Endothelial cell of umbilical vein (primary cell): ENCODE results near the gene CGNL1. TPM values are rescaled to one million over a fixed set of nuclear protein-coding genes. Genes with fewer than 3 reads are reported as not detected.

Experiments
- BruUV-seq: library from RNA; stranded (reverse); fragments of 400-500 nt; replicated peaks from 2 replicates; lab custom pipeline; 2021; lab: Mats Ljungman, UMichigan
- CTCF ChIA-PET: fragments of 300-600, 350-600 bp; sonication (Branson Sonifier 250); formaldehyde crosslinking; loops from one replicate; lab custom pipeline; 2021; ENCODE audit warnings: antibody characterized with exemption, inconsistent platforms; lab: Charles Lee
- POLR2A ChIA-PET: fragments of 300-600, 350-600 bp; sonication (Branson Sonifier 250); formaldehyde crosslinking; loops from one replicate; lab custom pipeline; 2021; ENCODE audit warnings: antibody characterized with exemption, inconsistent platforms; lab: Charles Lee
- DNase-seq: peaks from one replicate; pipeline ENCODE4 v3.0.0-alpha.2; 2011; ENCODE audit warnings: low read depth, low spot score
- FAIRE-seq: peaks from 2 replicates; lab custom pipeline; 2011; peaks lifted over from hg19 to GRCh38; lab: Jason Lieb, UNC
- H2AFZ ChIP-seq: 2 replicates; pipeline ENCODE4 v1.6.0; 2012; ENCODE audit warnings: low read depth, low read length, control low read depth, inconsistent platforms
- H3K27ac ChIP-seq: 2 replicates; pipeline ENCODE4 v1.5.1; 2011; ENCODE audit warnings: low read depth, mild to moderate bottlenecking, control low read depth, low read length, moderate library complexity; ENCODE audit not compliant: insufficient read depth
- H3K27me3 ChIP-seq, 2 experiments: 2 replicates each; pipeline versions ENCODE4 v1.6.0 to v1.6.1; 2011; ENCODE audit warnings: low read length in 2 of 2, mixed read lengths in 1 of 2; ENCODE audit not compliant: control insufficient read depth in 2 of 2, insufficient read depth in 2 of 2
- H3K36me3 ChIP-seq, 2 experiments: 2 replicates in 1 of 2; 3 replicates in 1 of 2; pipeline ENCODE4 v1.5.1; 2011; ENCODE audit warnings: low read length in 2 of 2, mild to moderate bottlenecking in 1 of 2, moderate library complexity in 1 of 2; ENCODE audit not compliant: control insufficient read depth in 2 of 2, insufficient read depth in 2 of 2; ENCODE audit errors: extremely low read depth in 1 of 2
- H3K4me1 ChIP-seq: 3 replicates; pipeline ENCODE4 v1.5.1; 2011; ENCODE audit warnings: mild to moderate bottlenecking, low read length; ENCODE audit not compliant: control insufficient read depth, insufficient read depth; ENCODE audit errors: extremely low read depth
- H3K4me2 ChIP-seq: 2 replicates; pipeline ENCODE4 v1.6.1; 2011; ENCODE audit warnings: low read length, control low read depth, mixed read lengths; ENCODE audit not compliant: insufficient read depth
- H3K4me3 ChIP-seq, 3 experiments: fragments of 200-600 bp in 1 of 3; sonication (generic), shearing (Covaris generic) in 1 of 3; replicated peaks in 1 of 3; 2 replicates each; pipeline ENCODE4 v1.5.1; 2011 to 2016; ENCODE audit warnings: control low read depth in 3 of 3, low read length in 3 of 3, mild to moderate bottlenecking in 2 of 3, inconsistent platforms in 1 of 3, low read depth in 1 of 3, moderate library complexity in 1 of 3; ENCODE audit not compliant: insufficient read depth in 1 of 3
- H3K79me2 ChIP-seq: 2 replicates; pipeline ENCODE4 v1.6.0; 2012; ENCODE audit warnings: low read length, inconsistent platforms; ENCODE audit not compliant: control insufficient read depth, insufficient read depth
- H3K9ac ChIP-seq: replicated peaks from 2 replicates; pipeline ENCODE3; 2011; ENCODE audit warnings: low read length, control low read depth; ENCODE audit not compliant: insufficient read depth; ENCODE audit errors: extremely low read depth
- H3K9me1 ChIP-seq: replicated peaks from 3 replicates; pipeline ENCODE4 v1.6.0; 2011; ENCODE audit warnings: mild to moderate bottlenecking, low read length; ENCODE audit not compliant: control insufficient read depth, insufficient read depth; ENCODE audit errors: extremely low read depth
- H3K9me3 ChIP-seq: replicated peaks from 2 replicates; pipeline ENCODE4 v1.5.1; 2012; ENCODE audit warnings: low read length, inconsistent platforms; ENCODE audit not compliant: control insufficient read depth, insufficient read depth
- H4K20me1 ChIP-seq: replicated peaks from 2 replicates; pipeline ENCODE3; 2011; ENCODE audit warnings: mild to moderate bottlenecking, low read length; ENCODE audit not compliant: control insufficient read depth, insufficient read depth; ENCODE audit errors: extremely low read depth
- CTCF ChIP-seq, 2 donors: IDR thresholded peaks; 1 replicate in 1 of 2; 2 replicates in 1 of 2; pipeline ENCODE4 v1.5.1; 2011; ENCODE audit warnings: low read length in 2 of 2, mild to moderate bottlenecking in 2 of 2, moderate library complexity in 2 of 2, control low read depth in 1 of 2, inconsistent platforms in 1 of 2, low read depth in 1 of 2; ENCODE audit not compliant: insufficient read depth in 1 of 2; ENCODE audit errors: extremely low read depth in 1 of 2
- EZH2 ChIP-seq: IDR thresholded peaks from 2 replicates; pipeline ENCODE4 v1.6.1; 2012; ENCODE audit warnings: borderline replicate concordance, low read depth, mild to moderate bottlenecking, moderate library complexity, low read length, inconsistent platforms; ENCODE audit not compliant: severe bottlenecking
- FOS ChIP-seq: IDR thresholded peaks from 2 replicates; pipeline ENCODE4 v1.6.1; 2011; ENCODE audit warnings: mild to moderate bottlenecking, low read length, moderate library complexity, borderline replicate concordance; ENCODE audit not compliant: insufficient read depth
- GATA2 ChIP-seq: IDR thresholded peaks from 2 replicates; pipeline ENCODE4 v1.7.0; 2011; ENCODE audit warnings: low read depth, mild to moderate bottlenecking, moderate library complexity, mixed read lengths, low read length; ENCODE audit not compliant: insufficient read length, insufficient read depth
- JUN ChIP-seq: IDR thresholded peaks from 2 replicates; pipeline ENCODE4 v1.6.1; 2011; ENCODE audit warnings: borderline replicate concordance, low read depth; ENCODE audit not compliant: insufficient read length, insufficient read depth
- MYC ChIP-seq: IDR thresholded peaks from one replicate; pipeline ENCODE4 v1.6.1; 2011; ENCODE audit warnings: mild to moderate bottlenecking, low read depth, low read length
- POLR2A ChIP-seq: IDR thresholded peaks from 2 replicates; pipeline ENCODE4 v1.6.1; 2012; ENCODE audit warnings: low read depth, mild to moderate bottlenecking, control low read depth, low read length
- POLR2AphosphoS5 ChIP-seq: IDR thresholded peaks from 2 replicates; pipeline ENCODE4 v1.6.1; 2012; ENCODE audit warnings: low read depth, mild to moderate bottlenecking, control low read depth, low read length, moderate library complexity; ENCODE audit not compliant: insufficient read depth
- dilution Hi-C: fragments of 300-500 bp; cut with MboI; formaldehyde crosslinking; loops from one replicate; pipeline ENCODE4 v1.15.0; 2019; ENCODE audit warnings: low sequenced_read_pairs; ENCODE audit not compliant: extremely low pct_ligation_motif_present
- intact Hi-C: fragments of 100-400 bp; cut with micrococcal nuclease; formaldehyde crosslinking; loops from one replicate; pipeline ENCODE4 v1.10.0; 2022
- polyA plus RNA-seq, 4 experiments: library from polyadenylated mRNA; depleted of rRNA in 3 of 4; stranded (reverse) in 3 of 4; unstranded in 1 of 4; fragments of >200 nt; gene quantifications; 2 replicates each; pipeline versions ENCODE4 v1.2.1 to v1.2.3, GENCODE V29; 2011 to 2012; ENCODE audit warnings: missing spikeins in 1 of 4
- total RNA-seq: library from RNA; stranded (reverse); gene quantifications from 2 replicates; pipeline ENCODE4 v1.2.3, GENCODE V29; 2021
- TF ChIP-seq, protein P1 (sequence below): IDR thresholded peaks from 2 replicates; pipeline ENCODE4 v1.6.1; 2011; ENCODE audit not compliant: insufficient read depth, insufficient read length

The CGNL1 gene
- total and polyA plus RNA-seq, 2 donors (not counting 3 experiments of a cell fraction or from before 2014, with no cell fraction given): 6.9 to 27.1 TPM

DNA sequence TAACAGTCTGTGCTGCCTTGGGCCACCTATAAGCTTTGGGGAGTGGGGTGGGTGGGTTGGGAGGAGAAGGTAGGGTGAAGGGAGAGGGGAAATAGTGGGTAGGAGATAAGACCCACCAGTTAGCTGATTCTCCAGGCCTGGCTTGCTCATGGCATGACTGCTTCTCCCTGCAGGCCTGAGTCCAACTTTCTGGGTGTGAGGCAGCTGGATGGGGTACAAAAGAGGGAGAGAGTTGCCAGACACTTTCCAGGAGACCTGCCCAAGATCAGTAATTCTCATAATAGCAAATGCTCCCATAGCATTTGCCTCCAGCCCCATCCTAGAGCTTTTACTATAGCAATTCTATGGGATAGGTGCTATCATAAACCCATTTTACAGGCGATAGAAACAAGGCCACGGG lies 7.7 kb downstream of the CGNL1 start:
- Histone ChIP-seq H3K79me2 (peaks cover 3% of the 10 kb centered on the region), H3K4me2 (no peak overlapping the region), H3K27ac (peak overlapping the region; percentile 8), H3K9me3 (no peaks in the 10 kb centered on the region), H3K27me3 (no peaks in the 10 kb centered on the region), H3K36me3 (no peaks in the 10 kb centered on the region), H3K4me3 (no peak overlapping the region), H3K4me1 (peaks cover 51% of the 10 kb centered on the region), H3K9ac (no peak overlapping the region), H2AFZ (no peak overlapping the region), H4K20me1 (no peaks in the 10 kb centered on the region), H3K9me1 (no peaks in the 10 kb centered on the region)
- no peak for DNase-seq
- CTCF ChIA-PET: interaction anchor here (1.5 to 2.2 kb wide), 2 partner anchors 10 to 144 kb away, joined by 3 to 8 read pairs; no protein-coding TSS in a partner anchor
- no TSS peak for BruUV-seq
- no peak for FAIRE-seq
- no peak for TF ChIP-seq GATA2
- TF ChIP-seq FOS: no peak
- no peak for TF ChIP-seq POLR2AphosphoS5
- no peak for TF ChIP-seq EZH2
- TF ChIP-seq MYC: no peak
- TF ChIP-seq CTCF (IDR thresholded peaks at IDR 0.05; ENCODE audit: extremely low read depth in 1 of 2, insufficient read depth in 1 of 2, low read depth in 1 of 2, low read length in 2 of 2): no peak
- no peak for TF ChIP-seq JUN
- no peak for TF ChIP-seq POLR2A
- TF ChIP-seq, protein P1, sequence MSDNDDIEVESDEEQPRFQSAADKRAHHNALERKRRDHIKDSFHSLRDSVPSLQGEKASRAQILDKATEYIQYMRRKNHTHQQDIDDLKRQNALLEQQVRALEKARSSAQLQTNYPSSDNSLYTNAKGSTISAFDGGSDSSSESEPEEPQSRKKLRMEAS: no peak
- dilution Hi-C loops: no loop called here
- POLR2A ChIA-PET: no interaction called here
- intact Hi-C loops: no loop called here
